Limb (tissue), 2 donors: ENCODE measurements around the gene PAPSS2.
"Not testable (repeated sequence)": the region's sequence is repeated elsewhere in the genome, so short reads cannot be mapped to it uniquely, and the experiment has no call there.

Source experiments
- DNase-seq, 2 donors: peaks; one replicate each; pipeline ENCODE4 v3.0.0-alpha.2; 2016; ENCODE audit errors: extremely low spot score in 2 of 2

PAPSS2 gene

GRCh38 chr10:87642486-87642885, 17.2 kb upstream of the PAPSS2 start:
- DNase-seq = no peak

- no peak for DNase-seq
Measured at GRCh38 chr10:87642988-87643387, 16.7 kb upstream of the PAPSS2 start.

GRCh38 chr10:87643920-87644319, 15.8 kb upstream of the PAPSS2 start:
- no peak for DNase-seq

- not testable (repeated sequence) for DNase-seq
Measured at GRCh38 chr10:87644500-87644899, 15.2 kb upstream of the PAPSS2 start.

GRCh38 chr10:87646192-87646909, 13.3 kb upstream of the PAPSS2 start:
- DNase-seq = no peak

GRCh38 chr10:87646935-87647334, 12.7 kb upstream of the PAPSS2 start:
- no peak for DNase-seq

- no peak for DNase-seq
Measured at GRCh38 chr10:87650838-87651589, 8.7 kb upstream of the PAPSS2 start.

GRCh38 chr10:87651801-87652200, 7.9 kb upstream of the PAPSS2 start:
- DNase-seq = no peak

GRCh38 chr10:87652261-87652660, 7.4 kb upstream of the PAPSS2 start:
- no peak for DNase-seq

- DNase-seq = no peak
Measured at GRCh38 chr10:87654212-87654611, 5.5 kb upstream of the PAPSS2 start.

GRCh38 chr10:87656431-87657072, 3.1 kb upstream of the PAPSS2 start:
- peak in 1 of 2 donors; percentile 47 for DNase-seq

GRCh38 chr10:87657371-87657770, 2.3 kb upstream of the PAPSS2 start:
- DNase-seq = no peak

GRCh38 chr10:87658321-87658795, 1.3 kb upstream of the PAPSS2 start:
- peak in 1 of 2 donors; percentile 18 for DNase-seq

GRCh38 chr10:87658858-87659555, 671 bp upstream of the PAPSS2 start:
- DNase-seq = peak in 1 of 2 donors; percentile 36

- DNase-seq = no peak
Measured at GRCh38 chr10:87660484-87661133, 931 bp downstream of the PAPSS2 start.

- DNase-seq = no peak
Measured at GRCh38 chr10:87661861-87662785, 2.4 kb downstream of the PAPSS2 start.

- no peak for DNase-seq
Measured at GRCh38 chr10:87664276-87664701, 4.6 kb downstream of the PAPSS2 start.

- DNase-seq = no peak
Measured at GRCh38 chr10:87667493-87667892, 7.8 kb downstream of the PAPSS2 start.

- no peak for DNase-seq
Measured at GRCh38 chr10:87668324-87669074, 8.8 kb downstream of the PAPSS2 start.
